NCI-H345 (cell line): ENCODE data around the gene PROK1.
"Not testable (repeated sequence)": the region's sequence is repeated elsewhere in the genome, so short reads cannot be mapped to it uniquely, and the experiment has no call there.

Source experiments
- DNase-seq: peaks from one replicate; lab custom pipeline; 2025; lab: John Stamatoyannopoulos, UW

The PROK1 gene, protein sequence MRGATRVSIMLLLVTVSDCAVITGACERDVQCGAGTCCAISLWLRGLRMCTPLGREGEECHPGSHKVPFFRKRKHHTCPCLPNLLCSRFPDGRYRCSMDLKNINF

GRCh38 chr1:110450929-110451328, at the start of gene PROK1:
Gene PROK1, plus strand, starts transcription at chr1:110451149. Its CDS starts 68 bp downstream, at chr1:110451217.
- DNase-seq = no peak

GRCh38 chr1:110403805-110404204, 47.1 kb upstream of the PROK1 start:
- DNase-seq = no peak

GRCh38 chr1:110404401-110404800, 46.5 kb upstream of the PROK1 start:
- no peak for DNase-seq

DNA sequence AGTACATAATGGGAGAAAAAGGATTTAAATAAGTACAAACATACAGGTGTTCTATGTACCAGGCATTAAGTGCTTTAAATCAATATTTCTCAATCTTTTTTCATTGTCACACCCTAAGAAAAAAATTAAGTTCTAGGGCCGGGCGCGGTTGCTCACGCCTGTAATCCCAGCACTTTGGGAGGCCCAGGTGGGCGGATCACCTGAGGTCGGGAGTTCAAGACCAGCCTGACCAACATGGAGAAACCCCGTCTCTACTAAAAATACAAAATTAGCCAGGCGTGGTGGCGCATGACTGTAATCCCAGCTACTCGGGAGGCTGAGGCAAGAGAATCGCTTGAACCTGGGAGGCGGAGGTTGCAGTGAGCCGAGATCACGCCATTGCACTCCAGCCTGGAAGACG, 44.5 kb upstream of the PROK1 start:
- DNase-seq = not testable (repeated sequence)

GRCh38 chr1:110407260-110408210, 43.4 kb upstream of the PROK1 start, which contains the start of gene LAMTOR5:
Gene LAMTOR5, minus strand, starts transcription at chr1:110407694. Its CDS starts 74 bp downstream, at chr1:110407620.
- DNase-seq = peak; percentile 89

- no peak for DNase-seq
Observed at GRCh38 chr1:110408488-110408887, 42.5 kb upstream of the PROK1 start.

DNA sequence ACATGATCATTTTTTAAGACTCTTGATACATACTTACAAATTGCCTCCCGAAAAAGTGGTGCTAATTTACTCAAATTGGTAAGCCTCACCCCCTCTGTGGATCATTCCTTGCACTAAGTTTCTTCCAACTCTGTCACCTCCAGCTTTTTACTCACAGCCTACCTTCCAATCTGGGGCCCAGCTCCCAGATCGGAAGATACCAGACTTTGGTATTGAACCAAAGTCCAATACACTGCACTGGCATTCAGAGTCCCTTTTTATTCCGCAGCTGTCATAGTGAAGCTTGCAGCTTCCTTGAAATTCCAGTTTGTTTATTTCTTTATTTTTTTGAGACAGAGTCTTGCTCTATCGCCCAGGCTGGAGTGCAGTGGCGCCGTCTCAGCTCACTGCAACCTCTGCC, 41.6 kb upstream of the PROK1 start:
- DNase-seq = no peak

DNA sequence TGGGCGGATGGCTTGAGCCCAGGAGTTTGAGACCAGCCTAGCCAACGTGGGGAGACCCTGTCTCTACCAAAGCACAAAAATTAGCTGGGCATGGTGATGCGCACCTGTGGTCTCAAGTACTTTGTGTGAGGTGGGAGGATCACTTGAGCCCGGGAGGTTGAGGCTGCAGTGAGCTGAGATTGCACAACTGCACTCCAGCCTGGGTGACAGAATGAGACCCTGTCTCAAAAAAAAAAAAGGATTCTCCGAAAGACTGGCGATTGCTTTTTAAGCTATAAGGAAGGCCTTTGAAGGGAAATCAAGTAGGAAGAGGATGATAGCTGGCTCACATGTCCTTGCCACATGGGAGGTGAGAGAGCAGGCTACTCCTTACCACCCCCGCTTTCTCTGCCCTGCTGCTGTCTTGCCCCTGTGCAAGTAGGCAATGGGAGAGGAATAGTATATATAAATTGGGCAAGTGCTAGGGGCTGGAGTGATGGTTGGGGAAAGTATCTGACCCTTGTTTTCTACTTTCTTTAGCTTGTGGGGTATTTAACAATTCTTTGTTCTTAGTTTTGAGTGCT, 39.7 kb upstream of the PROK1 start:
- DNase-seq = no peak

GRCh38 chr1:110412576-110412975, 38.4 kb upstream of the PROK1 start:
- peak; percentile 35 for DNase-seq

DNA sequence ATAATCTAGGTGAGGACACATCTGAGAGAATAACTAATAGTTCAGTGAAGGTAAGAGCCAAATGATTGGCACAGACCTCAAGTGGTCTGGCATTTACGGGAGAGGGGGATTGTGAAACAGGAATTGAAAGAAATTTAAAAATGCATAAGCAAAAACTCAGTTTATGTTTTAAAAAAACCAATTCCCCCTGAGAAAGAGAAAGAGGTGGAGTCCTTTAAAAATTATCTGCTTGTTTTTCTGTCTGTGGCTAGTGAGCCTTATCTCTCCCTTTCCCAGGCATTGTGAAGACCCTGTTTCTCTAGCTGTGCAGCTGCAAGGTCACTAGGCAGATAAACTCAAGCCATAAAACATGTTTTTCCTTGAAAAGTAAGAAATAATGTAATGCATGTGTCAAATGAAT, 37.9 kb upstream of the PROK1 start:
- not testable (repeated sequence) for DNase-seq

DNA sequence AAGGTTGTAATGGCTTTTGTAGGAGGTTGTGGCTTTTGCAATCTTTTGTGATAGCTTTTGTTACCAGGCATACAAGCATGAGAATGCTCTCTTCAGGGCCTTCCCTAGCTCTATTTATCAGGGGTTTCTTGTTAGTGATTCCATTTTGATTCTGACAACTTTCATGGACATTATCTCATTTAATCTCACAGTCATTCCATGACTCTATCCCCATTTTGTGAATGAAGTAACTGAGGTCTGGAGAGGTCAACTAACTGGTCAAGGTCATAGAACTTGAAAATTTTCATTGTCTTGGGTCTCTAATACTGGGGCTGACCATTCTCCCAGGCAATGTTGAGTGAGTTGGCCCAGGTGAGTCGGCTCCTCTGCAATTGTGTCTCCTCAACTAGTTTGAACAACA, 32.2 kb upstream of the PROK1 start:
- DNase-seq = no peak

DNA sequence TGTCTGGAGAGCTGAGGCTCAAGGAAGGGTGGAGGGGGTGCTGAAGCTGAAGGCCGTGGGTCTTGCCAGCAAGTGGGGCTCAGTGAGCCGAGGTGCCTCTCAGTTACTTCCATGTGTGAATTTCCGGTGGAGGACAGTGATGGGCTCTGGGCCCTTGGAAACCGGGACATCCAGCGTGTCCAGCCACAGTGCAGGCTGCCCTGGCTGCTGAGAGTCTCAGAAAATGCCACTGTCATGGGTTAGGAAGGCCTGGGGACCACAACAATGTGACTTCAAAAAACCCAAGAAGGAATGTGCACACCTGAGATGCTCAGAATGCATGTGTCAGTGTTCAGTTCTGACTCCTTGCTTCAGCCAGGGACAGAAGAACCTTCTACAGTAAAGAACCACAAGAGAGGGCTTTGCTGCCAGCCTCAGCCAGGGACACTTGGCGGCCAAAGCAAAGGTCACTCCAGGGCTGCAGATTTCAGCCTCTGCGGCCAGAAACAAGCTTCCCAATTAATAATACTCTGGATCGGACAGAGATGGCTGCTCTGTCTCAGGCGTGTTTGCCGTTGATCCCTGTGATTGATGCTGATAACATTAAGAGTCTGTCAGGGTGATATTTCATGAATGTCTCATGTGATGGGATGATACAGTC, 30.8 kb upstream of the PROK1 start:
- DNase-seq = no peak

DNA sequence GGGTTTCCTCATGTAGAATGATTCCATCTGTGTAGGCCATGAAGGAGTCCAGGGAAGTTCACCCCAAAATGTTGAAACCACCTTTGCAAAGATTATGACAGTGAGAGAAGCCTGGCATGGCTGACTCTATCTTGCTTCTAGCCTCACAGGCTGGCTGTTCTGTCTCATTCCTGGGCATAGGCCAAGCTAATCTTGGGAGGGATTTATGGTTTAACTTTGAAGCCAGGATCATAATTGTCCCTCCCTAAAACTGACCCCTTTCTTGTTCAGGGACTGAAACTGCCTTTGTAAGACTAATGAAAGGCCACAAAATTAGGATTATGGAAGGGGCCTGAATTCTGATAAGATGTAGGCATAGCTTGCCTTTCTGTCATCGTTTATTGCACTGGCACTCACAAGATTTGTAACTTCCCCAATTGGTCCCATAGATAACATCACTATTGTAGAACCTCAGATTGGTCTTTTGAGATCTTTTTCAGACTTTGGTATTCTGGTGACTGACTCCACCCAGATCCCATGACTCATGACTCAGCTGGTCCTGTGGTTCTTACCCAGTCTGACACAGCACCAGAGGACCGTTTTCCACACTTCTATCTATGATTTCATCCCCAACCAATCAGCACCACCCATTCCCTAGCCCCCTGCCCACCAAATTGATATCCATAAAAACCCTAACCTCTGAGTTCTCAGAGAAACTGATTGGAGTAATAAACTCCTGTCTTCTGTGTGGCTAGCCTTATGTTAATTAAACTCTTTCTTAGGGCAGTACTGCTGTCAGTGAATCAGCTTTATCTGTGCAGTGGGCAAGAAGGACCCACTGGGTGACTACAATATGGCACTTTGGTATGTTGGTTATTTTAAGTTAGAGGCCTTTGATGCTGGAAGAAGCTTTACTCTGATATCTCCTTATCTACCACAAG, 29.8 kb upstream of the PROK1 start:
- DNase-seq = no peak

DNA sequence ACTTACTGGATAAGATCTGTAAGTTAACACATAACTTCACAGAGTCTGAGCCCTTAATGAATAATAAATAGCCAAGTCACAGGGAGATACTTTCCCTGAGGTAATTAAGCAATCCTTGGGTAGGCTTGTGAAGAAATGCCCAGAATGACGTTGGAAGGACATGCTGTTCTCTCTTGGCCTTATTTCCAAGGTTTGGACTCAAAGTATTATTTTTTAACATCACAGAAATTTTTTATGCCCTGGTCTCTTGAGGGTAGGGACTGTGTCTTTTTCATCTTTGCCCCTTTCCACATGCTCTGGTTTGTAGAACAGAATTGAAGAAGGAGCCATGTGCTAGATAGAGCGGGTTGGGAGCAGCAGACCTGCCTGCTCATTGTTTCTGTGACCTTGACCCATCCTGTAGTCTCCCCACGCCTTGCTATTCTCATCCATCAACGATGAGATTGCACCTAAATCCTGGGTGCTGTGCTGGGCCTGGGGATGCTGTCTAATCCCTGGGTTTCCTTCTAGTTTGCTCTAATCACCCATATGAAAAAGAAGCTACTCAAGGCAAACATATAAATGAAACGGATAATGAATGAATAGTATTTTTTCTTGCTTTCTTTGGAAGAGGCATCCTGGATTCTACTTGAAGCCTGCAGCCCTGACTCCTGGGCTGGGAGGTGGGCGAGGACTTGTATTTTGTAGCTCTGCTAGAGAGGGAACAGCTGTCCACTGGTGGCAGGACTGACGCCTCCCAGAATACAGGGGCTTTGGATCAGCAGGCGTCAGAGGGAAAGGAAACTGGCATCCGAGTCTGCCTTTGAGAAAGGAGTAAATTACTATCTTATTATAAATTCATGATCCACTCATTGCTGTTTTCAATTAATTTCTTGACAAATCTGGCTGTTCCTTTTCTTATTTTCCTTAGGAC, 26.0 kb upstream of the PROK1 start:
- no peak for DNase-seq

- no peak for DNase-seq
Observed at GRCh38 chr1:110425612-110426152, 25.3 kb upstream of the PROK1 start.

DNA sequence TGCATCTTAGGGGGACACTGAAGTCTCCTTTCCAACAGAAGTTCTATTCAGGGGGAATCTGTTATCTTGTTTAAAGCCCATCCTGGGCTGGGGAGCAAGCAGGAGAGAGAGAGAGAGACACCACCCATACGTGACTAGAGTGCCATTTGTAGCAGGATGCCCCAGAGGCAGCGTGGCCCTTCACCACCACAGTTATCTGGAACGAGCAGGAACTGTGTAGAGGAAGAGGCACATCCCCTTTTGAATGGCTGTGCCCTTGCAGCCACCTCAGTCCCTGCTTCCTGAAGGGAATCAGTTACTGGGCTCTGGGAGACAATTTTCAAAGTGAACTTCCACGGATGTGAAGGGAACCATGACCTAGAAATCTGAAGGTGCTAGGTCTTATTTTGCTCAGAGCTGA, 24.1 kb upstream of the PROK1 start:
- no peak for DNase-seq

DNA sequence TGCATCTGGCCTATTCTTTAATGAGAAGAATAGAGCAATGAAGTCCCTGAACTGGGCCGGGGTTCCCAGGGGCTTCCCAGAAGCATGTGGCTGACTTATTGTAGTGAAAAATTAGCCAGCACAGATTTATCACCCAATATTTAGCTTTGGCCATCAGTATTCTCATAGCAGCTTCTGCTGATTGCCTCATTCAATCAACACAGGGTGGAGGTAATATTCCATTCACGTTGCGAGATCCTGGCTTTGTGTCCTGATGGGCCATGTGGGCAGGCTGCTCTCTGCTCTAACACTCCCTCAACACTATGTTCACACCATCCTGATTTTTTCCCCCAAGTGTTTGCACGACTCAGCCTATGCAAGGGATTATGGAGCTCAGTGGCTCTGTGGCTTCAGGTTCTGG, 22.0 kb upstream of the PROK1 start:
- no peak for DNase-seq

GRCh38 chr1:110430366-110430765, 20.6 kb upstream of the PROK1 start:
- no peak for DNase-seq

- no peak for DNase-seq
Observed at GRCh38 chr1:110430901-110431300, 20.0 kb upstream of the PROK1 start.

GRCh38 chr1:110433213-110433612, 17.7 kb upstream of the PROK1 start:
- no peak for DNase-seq
